HG02840 (cell line): ENCODE data around the gene NT5C.

Experiments
- ATAC-seq: cut with Tn5 transposase; IDR thresholded peaks from one replicate; pipeline ENCODE4 v1.9.1; 2021; ENCODE audit warnings: mild to moderate bottlenecking, moderate library complexity, moderate number of reproducible peaks; ENCODE audit not compliant: unreplicated experiment, low FRiP score

The NT5C gene

DNA sequence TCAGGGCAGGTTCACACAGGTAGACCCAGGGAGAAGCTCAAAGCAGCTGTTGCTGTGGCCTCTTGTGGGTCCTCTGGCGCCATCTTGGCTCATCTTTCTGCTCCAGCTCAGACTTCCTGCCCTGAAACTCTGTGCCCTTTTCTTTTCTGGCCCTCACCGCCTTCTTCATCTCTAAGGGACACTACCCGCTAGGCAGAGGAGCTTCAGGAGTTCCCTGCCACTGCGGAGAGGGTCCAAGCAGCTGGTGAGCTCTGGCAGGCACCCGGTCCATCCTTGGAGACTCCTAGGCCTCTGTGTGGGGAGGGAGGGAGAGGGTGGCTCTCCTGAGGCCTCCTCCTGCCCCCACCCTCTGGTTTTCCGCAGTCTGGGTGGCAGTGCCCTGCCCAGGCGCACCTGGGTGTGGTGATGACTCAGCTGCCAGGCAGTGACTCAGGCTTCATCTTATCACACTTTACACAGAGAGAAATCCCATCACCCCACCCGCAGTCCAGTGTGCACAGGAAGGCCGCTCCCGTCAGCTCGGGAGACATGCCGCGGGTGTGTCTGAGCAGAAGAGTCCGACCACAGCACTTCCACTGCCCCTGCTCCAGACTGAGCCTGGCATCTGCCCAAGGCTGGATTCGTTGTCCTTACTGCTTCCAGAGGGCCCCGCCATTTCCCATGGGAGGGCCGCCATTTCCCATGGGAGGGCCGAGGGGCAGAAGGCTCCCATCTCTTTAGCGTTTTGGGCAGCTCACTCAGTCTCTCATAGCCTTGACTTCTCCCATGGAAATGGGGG, 7.3 kb downstream of the NT5C start:
- ATAC-seq, result no peak

DNA sequence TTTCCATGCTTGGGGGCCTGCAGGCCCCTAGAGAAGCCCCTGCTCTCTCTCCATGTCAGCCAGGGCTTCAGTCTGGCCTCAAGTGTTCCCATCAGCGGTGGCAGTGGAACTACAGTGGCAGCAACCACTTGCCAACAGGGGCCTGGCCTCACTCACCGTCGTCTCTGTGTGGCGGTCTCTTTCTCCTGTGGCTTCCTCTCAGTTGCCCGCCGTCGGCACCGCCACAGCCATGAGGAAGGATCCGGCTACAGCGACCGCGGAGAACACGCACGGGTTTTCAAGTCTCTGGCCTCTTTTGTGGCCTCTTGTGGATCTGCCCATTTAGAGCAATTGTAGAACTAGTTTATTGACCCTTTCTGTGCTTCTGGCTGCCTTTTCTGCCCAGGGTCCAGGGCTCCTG, 13.2 kb downstream of the NT5C start:
- no peak for ATAC-seq

DNA sequence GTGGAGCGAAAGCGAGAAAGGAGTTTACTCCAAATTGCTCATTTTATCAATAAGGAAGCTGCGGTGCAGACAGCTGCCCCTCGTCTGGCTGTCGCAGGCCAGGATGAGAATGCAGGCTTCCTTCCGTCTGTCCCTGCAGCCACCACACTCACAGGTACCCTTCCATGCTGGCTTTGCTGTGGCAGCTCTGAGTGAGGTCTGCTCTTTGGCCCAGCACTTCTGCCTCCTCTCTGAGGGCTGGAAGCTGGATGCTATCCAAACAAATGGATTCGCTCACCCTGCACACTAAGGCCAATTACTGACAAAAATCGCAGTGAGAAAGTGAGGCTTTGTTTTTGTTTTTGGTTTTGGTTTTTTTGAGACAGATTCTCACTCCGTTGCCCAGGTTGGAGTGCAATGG, 14.8 kb downstream of the NT5C start:
- no peak for ATAC-seq

DNA sequence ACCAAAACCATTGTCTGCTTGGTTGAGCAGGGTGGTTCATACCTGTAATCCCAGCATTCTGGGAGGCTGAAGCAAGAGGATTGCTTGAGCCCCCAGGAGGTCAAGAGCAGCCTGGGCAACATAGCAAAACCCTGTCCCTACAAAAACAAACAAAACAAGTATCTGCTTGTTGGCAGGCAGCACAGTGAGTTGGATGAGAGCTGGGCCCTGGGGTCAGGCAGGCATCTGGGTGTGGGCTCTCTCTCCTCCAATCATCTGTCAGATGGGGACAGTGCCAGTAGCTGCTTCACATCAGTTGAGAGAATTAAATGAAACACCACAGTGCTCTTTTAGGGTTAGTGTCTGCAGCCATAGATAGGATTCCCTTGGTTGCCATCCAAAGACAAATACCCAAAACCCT, 16.0 kb downstream of the NT5C start:
- ATAC-seq, result no peak

DNA sequence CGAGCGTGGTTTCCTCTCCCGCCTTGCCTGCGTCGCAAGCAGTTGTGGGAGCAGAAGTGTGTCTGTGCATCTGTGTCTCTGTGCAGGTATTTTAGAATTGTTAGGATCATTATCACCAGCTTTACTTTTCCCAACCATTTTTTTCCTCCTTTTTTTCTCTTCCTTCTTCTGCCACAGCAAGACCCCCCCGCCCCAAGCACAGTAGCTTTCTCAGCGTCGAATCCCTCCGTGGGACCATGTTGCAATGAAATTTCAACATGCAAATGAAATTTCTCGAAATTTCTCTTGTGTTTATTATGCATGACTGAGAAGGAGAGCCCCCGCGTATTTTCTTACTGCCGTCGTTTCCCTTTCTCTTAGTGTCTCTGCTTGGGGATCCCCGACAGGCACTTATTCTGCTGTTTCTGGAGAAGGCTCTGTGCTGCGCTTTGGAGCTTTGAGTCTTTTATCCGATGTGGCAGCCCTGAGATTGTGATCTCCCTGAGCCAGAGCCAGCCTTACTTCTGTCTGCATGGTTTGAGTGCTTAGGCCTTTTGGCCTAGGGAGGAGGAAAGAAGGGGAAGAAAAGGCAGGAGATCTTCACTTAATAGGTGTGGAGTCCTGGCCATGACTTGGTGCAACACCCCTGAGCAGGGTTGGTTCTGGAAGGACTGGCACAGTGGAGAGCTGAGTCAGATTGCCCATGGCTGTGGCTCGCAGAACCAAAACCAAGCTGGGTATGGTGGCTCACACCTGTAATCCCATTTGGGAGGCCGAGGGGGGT, 16.8 kb downstream of the NT5C start:
- ATAC-seq, result no peak

DNA sequence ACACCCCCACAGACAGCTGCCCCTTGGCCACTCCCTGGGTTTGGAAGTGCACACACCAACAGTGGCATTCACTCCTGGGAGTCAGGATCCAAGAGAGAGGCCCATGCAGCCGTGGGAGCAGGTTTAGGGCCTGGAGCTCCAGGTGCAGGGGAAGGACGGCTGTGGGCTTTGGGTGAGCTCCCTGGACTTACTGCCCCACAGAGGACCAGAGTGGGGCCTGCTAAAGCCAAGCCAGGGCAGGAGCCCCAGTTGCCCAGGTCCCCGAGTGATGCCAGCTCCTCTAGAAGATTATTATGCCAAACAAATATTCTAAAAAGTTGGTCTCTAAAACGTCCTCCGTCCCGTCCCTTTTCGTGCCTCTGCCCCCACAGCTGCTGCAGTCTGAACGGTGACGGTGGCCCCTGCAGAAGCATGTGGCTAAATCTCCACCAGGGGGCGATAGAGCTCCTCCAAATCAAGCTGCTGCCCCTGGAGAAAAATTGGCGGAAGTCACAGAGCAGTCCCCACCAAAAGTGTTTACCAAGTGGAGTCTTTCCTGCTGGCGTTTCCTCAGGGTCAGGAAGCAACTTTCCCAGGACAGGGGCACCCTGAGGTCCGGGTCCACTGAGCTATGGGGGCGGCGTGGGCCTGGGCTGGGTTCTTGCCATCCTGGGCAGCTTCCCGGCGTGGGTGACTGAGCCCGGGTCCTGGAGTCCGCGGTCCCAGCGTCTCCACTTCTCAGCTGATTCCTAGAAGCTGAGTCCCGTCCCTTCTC, 17.6 kb downstream of the NT5C start:
- no peak for ATAC-seq

DNA sequence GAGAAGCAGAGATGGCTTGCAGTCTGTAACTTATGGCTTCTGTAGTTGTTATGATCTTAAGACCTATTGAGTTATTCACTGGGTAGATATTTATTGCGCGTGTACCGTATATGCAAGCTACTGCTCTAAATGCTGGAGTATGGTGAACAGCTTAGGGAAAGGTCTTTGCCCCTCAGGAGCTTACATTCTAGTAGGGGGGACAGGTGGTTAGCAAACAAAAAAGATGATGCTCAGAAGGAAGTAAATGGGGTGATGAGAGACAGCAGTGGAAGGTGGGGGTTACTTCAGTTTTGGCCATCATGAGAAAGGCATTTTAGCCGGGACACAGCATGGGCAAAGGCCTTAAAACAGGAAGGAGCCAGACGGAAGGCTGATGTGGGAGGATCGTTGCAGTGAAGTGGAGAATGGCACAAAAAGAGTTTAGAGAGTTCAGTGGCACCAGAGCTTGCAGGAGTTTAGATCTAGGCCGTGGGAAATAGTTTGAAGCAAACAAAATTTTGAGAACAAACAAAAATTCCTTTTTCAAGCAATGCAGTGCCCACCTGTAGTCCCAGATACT, 19.7 kb downstream of the NT5C start:
- no peak for ATAC-seq

DNA sequence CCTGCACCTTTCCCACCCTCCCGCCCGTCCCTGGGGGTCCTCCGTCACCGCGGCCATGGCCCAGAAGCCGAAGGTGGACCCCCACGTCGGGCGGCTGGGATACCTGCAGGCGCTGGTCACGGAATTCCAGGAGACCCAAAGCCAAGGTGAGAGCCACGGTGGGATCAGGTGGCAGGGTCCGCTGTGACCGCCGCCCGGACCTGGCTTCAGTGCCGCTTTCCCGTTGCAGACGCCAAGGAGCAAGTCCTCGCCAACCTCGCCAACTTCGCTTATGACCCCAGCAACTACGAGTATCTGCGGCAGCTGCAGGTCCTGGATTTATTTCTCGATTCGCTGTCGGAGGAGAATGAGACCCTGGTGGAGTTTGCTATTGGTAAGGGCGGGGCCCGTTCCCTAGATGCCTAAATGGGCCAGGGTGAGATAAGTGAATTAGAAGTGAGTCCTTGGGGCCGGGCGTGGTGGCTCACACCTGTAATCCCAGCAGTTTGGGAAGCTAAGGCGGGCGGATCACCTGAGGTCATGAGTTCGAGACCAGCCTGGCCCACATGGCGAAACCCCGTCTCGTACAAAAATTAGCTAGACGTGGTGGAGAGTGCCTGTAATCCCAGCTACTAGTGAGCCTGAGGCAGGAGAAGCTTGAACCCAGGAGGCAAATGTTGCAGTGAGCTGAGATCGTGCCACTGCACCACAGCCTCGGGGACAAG, 21.2 kb downstream of the NT5C start:
- no peak for ATAC-seq

DNA sequence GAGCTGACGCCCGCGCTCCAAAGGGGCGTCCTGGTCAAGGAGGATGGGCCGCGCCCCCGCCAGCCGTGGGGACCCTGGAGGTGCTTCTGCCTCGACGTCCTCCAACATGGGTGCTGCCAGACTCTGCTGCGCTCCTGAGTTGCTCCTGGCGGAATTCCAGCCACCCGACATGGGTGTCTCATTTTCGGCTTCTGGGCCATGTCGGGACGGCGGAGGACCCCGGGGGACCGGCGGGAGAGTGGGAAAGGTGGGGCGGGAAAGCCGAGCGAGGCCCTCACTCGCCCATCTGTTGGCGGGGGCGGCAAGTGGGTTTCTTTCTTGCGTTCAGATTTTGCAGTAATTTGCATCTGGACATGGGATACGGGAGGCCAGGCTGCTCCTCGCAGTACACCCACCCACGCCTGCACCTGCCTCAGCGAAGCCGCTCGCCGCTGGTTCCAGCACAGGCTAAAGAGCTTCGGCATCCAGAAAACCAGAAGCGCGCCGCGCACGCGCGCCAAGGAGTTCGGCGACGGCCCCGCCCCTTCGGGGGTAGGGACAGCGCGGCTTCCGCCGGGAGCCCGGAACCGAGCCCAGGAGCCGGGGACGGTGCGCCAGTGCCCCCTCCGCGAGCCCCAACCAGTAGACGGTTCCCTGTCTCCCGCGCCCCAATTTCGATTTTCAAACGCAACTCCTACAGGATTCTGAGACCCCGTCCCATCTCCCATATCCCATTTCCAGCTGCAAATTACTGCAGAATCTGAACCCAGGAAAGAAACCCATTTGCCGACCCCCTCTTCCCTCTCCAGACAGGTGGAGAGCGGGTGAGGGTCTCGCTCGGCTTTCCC, 21.9 kb downstream of the NT5C start, which contains the start of gene ARMC7:
Gene ARMC7, plus strand, starts transcription at position 563 of the 827 bp plus-strand sequence. CDS start 320 bp downstream, outside the sequence.
- peak; percentile 59 for ATAC-seq

DNA sequence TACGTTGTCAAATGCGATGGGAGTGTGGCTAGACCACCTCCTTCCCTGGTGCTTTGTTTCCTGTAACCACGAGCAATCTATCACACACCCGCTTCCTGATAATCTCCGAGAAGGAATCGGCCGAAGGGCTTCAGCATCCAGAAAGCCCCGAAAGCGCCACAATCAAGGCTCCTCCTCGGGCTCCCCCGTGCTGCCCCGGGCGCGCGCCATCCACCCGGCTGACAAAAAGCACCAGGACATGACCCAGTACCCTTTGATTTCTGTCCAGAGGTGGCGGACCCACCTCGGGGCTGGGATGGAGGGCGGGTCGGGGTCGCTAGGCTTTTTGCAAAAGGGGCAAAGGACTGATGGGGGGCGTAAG, 22.5 kb downstream of the NT5C start:
- no peak for ATAC-seq

DNA sequence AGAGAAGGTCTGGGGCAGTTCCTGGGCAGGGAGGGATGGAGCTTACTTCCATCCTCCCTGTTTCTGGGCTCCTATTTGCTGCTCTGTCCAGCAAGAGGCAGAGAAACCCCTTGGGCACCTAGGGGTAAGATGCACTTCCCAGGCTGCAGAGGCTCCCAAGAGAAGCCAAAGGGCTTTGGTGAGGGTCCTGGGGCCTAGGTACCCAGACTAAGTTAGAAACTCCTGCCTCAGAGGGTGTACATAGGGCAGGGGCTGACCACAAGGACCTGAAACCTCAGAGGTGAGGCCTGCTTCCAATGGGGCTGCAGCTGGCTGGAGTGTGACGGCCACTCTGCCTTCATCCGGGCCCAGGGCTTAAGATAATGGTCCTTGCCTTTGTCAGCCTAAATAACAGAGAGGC, 23.3 kb downstream of the NT5C start:
- no peak for ATAC-seq

DNA sequence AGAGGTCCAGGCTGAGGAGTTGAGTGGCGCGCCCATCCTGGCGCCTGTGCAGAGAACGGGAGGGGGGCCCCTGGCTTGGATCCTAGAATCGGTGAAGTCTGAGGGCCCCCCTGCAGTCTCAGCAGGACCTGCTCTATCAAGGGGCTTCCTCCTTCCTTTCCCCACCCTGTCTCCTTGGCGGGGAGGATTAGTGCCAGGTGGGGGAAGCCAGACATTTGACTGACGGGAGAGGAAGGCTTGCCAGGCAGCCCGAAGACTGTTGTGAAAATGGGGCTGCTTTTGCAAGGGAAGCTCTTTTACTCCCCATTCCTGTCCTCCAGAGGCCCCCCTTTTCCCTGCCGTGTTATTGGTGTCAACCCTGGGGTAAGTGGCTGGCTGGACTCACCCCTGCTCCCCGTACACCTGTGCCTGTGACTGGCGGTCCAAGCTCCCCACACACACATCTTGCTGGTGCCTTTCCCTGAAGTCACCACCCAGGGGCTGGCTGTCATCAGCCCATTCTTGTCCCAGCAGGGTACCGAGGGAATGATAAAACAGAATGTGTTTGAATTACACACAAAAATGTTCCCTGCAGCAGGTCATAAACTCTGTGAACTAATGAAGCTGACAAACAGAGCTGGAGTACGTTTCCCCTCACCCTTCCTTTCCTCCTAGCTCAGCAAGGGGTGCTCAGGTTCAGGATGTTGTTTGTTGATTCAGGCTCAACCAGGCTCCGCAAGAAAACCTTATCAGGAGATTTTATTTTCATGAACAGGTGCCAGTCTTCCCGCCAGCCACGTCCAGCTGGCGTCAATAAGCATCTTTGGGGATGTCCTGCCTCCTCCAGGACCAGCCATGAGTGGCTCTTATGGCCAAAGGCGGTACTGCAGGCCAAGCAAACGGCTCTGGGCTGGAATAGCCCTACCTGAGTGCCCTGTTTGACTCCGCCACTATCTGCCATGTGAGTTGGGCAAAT, 26.1 kb downstream of the NT5C start:
- no peak for ATAC-seq

DNA sequence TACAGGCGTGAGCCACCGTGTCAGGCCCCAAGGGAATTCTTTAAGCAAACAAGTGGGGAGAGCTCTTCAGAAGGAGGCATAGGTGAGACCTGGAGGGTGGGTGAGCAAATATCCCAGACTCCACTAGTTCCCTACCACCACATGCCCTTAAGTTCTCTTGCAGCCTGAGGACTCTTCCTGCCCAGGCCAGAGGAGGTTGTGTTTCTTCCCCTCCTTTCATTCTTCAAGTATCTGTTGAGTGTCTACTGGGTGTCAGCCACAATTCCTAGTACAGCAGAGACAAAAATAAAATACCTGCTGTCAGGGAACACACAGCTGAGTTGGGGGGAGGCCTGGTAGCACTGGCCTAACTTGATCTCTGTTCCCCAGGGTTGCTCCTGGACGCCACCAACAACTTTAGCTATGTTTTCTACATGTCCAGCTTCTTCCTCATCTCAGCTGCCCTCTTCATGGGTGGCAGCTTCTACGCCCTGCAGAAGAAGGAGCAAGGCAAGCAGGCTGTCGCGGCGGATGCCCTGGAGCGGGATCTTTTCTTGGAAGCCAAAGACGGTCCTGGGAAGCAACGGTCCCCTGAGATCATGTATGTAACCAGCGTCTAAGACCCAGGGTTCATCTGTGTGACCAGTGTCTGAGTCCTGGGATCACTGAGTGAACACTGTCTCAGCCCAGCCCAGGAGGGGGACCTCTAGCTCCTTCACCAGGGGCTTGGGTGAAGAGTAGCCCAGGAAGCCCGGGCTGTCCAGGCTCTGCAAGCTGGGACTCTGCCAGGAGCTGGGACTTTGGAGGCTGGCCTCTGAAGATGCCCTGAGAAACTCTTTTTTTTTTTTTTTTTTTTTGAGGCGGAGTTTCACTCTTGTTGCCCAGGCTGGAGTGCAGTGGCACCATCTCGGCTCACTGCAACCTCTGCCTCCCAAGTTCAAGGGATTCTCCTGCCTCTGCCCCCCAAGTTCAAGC, 27.7 kb downstream of the NT5C start:
- no peak for ATAC-seq

DNA sequence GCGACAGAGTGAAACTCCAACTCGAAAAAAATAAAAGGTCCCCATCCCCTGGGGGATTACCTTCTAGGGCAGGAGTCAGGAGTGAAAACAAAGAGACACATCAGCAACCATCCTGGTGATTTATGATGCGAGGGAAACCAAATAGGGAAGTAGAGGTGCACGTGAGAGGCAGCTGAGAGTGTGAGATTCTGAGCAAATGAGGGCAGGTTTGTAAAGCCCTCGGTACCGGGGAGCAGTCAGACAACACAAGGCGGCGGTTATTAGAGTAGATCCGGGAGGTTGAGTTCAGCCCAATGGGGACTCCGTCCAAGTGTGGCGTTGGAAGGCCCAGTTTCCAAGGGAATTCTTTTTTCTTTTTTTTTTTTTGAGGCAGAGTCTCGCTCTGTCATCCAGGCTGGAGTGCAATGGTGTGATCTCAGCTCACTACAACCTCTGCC, 29.1 kb downstream of the NT5C start:
- ATAC-seq, result no peak

DNA sequence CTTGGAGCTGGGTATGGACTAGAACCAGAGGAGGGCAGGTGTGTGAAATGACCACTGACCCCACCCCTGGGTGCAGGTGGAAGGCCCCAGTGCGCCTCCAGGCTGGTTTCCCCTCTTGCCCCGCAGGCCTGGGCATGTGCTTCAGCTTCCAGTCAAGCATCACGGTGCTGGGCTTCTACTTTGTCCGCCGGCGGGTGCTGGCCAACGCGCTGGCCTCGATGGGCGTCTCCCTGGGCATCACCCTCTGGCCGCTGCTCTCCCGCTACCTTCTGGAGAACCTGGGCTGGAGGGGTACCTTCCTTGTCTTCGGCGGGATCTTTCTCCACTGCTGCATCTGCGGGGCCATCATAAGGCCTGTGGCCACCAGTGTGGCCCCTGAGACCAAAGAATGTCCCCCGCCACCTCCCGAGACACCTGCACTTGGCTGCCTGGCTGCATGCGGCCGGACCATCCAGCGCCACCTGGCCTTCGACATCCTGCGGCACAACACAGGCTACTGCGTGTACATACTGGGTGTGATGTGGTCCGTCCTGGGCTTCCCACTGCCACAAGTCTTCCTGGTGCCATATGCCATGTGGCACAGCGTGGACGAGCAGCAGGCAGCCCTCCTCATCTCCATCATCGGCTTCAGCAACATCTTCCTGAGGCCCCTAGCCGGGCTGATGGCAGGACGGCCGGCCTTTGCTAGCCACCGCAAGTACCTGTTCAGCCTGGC, 31.5 kb downstream of the NT5C start:
- ATAC-seq, result no peak

DNA sequence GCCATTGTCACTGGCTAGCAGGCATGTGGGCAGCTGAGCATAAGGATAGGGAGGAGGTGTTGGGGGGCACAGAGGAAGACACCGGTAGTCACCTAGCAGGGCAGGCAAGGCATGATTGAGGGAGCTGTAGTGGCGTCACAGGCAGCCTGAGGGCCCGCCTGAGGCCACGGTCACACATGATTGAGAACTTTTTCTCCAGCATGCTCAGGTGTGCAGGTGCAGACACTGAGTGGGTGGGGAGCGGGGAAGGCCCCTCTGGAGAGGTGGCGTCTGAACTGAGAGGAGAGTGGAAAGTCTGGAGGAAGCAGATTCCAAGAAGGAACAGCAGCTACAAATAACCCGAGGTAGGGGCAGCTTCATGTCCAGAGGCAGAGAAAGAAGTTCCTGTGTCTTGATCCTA, 32.7 kb downstream of the NT5C start:
- ATAC-seq, result no peak

DNA sequence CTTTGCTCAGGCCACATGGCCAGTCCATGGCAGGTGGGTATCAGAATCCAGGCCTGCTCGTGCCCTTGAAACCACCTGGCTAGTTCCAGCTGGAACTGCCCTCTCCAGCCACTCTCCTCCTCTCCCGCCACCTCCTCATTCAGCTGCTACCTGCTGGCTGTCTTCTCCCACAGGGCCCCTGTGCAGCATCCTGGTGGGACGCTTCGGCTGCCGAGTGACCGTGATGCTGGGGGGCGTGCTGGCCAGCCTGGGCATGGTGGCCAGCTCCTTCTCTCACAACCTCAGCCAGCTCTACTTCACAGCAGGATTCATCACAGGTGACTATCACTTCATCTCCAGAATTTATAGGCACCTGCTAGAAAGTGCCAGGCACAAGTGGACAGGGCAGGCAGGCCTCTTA, 33.7 kb downstream of the NT5C start:
- no peak for ATAC-seq
